Smooth muscle cell (in vitro differentiated cells): ENCODE data around the gene AGT. TPM values are rescaled to one million over a fixed set of nuclear protein-coding genes. Genes with fewer than 3 reads are reported as not detected.

Experiments used
- DNase-seq: peaks from one replicate; lab custom pipeline; 2025; ENCODE audit not compliant: unreplicated experiment; lab: John Stamatoyannopoulos, UW
- H2AFZ ChIP-seq: fragments of 200-600 bp; sonication (generic); 2 replicates; pipeline ENCODE4 v1.6.0; 2016; ENCODE audit warnings: antibody characterized with exemption, low read depth, mild to moderate bottlenecking
- H3F3A ChIP-seq: fragments of 200-600 bp; sonication (generic); 2 replicates; pipeline ENCODE4 v1.6.0; 2017; ENCODE audit warnings: antibody characterized with exemption, low read depth
- H3K27ac ChIP-seq: fragments of 200-600 bp; sonication (generic); 2 replicates; pipeline ENCODE4 v1.5.1; 2016; ENCODE audit warnings: low read depth, mild to moderate bottlenecking
- H3K27me3 ChIP-seq: fragments of 200-600 bp; sonication (generic); 2 replicates; pipeline ENCODE4 v1.6.1; 2016; ENCODE audit warnings: low read depth, mild to moderate bottlenecking
- H3K36me3 ChIP-seq: fragments of 200-600 bp; sonication (generic); 2 replicates; pipeline ENCODE4 v1.5.1; 2016; ENCODE audit warnings: low read depth
- H3K4me1 ChIP-seq: fragments of 200-600 bp; sonication (generic); 2 replicates; pipeline ENCODE4 v1.5.1; 2016; ENCODE audit warnings: low read depth
- H3K4me2 ChIP-seq: fragments of 200-600 bp; sonication (generic); 2 replicates; pipeline ENCODE4 v1.6.0; 2016; ENCODE audit warnings: mild to moderate bottlenecking
- H3K4me3 ChIP-seq: fragments of 200-600 bp; sonication (generic); 2 replicates; pipeline ENCODE4 v1.5.1; 2016; ENCODE audit warnings: mild to moderate bottlenecking
- H3K79me2 ChIP-seq: fragments of 200-600 bp; sonication (generic); 2 replicates; pipeline ENCODE4 v1.6.0; 2016; ENCODE audit warnings: low read depth, mild to moderate bottlenecking
- H3K9ac ChIP-seq: fragments of 200-600 bp; sonication (generic); 2 replicates; pipeline ENCODE4 v1.6.0; 2016; ENCODE audit warnings: low read depth
- H3K9me3 ChIP-seq: fragments of 200-600 bp; sonication (generic); replicated peaks from 2 replicates; pipeline ENCODE4 v1.5.1; 2016; ENCODE audit warnings: low read depth
- H4K20me1 ChIP-seq: fragments of 200-600 bp; sonication (generic); 2 replicates; pipeline ENCODE4 v1.6.0; 2016; ENCODE audit warnings: low read depth
- CTCF ChIP-seq: fragments of 200-600 bp; sonication (generic); IDR thresholded peaks from 2 replicates; pipeline ENCODE4 v1.5.1; 2017; ENCODE audit warnings: borderline replicate concordance, mild to moderate bottlenecking, antibody characterized with exemption; ENCODE audit not compliant: insufficient read depth, poor library complexity, severe bottlenecking
- WGBS: methylation state at CpG from one replicate; pipeline ENCODE4 v1.1.7; 2016; ENCODE audit warnings: low lambda C conversion rate; 5-methylcytosine and 5-hydroxymethylcytosine counted together
- polyA plus RNA-seq: library from polyadenylated mRNA; unstranded; fragments of >200 nt; fragmentation: Nextera tagmentation; extraction: Ambion mirVana; gene quantifications from 2 replicates; pipeline ENCODE4 v1.2.1, GENCODE V29; 2016
- total RNA-seq: library from RNA; depleted of rRNA; stranded (reverse); fragments of >200 nt; gene quantifications from 2 replicates; pipeline ENCODE4 v1.2.3, GENCODE V29; 2014

AGT gene
- total and polyA plus RNA-seq, 2 experiments from 2014 or later = 0.31 to 3.0 TPM

GRCh38 chr1:230737622-230738262 is 23.8 kb upstream of the AGT start:
- Histone ChIP-seq H3K79me2 (no peaks in the 10 kb centered on the region), H3K27me3 (no peaks in the 10 kb centered on the region), H3K36me3 (no peaks in the 10 kb centered on the region), H3K4me3 (no peak overlapping the region), H3K4me1 (no peaks in the 10 kb centered on the region), H2AFZ (no peak overlapping the region), H3F3A (no peaks in the 10 kb centered on the region), H3K4me2 (no peak overlapping the region), H3K27ac (no peak overlapping the region), H3K9me3 (no peaks in the 10 kb centered on the region), H3K9ac (no peak overlapping the region), H4K20me1 (no peaks in the 10 kb centered on the region)
- WGBS = 89% methylated on average over 3 of the region's 3 CpGs
- DNase-seq = no peak
- no peak for TF ChIP-seq CTCF

DNA sequence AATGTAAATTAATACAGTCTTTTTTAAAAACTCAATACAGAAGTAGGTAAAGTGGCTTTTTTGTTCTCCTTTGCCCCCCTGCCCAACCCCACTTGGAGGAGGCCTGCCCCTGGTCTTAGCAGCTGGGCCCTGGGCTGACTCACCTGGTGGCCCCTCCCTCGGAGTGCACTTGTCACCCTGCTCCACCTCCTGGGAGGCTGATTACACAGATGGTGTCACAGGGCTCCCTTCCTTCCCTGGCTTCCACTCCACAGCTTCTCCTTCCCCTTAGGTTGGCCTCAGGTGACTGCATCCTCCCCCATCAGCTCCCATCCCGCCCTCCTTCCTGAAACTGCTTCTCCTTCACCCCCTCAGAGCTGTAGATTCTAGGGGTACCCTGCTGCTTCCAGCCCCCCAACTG is 21.5 kb upstream of the AGT start:
- no peaks in the 10 kb centered on the region for H3K79me2 ChIP-seq
- H3K27ac ChIP-seq = no peak overlapping the region
- H3F3A ChIP-seq = no peaks in the 10 kb centered on the region
- no peak overlapping the region for H3K4me3 ChIP-seq
- WGBS = 77% methylated on average over 1 of the region's 2 CpGs
- no peak for TF ChIP-seq CTCF
- DNase-seq = no peak
- H4K20me1 ChIP-seq = no peaks in the 10 kb centered on the region
- no peak overlapping the region for H2AFZ ChIP-seq
- no peaks in the 10 kb centered on the region for H3K9me3 ChIP-seq
- H3K4me1 ChIP-seq = no peaks in the 10 kb centered on the region
- H3K4me2 ChIP-seq = no peak overlapping the region
- no peak overlapping the region for H3K9ac ChIP-seq
- no peaks in the 10 kb centered on the region for H3K36me3 ChIP-seq
- H3K27me3 ChIP-seq = no peaks in the 10 kb centered on the region

GRCh38 chr1:230730977-230731376 is 17.1 kb upstream of the AGT start:
- Histone ChIP-seq H3K4me3 (no peak overlapping the region), H3K27me3 (no peaks in the 10 kb centered on the region), H3K4me1 (no peaks in the 10 kb centered on the region), H4K20me1 (no peaks in the 10 kb centered on the region), H3F3A (no peaks in the 10 kb centered on the region), H3K27ac (no peak overlapping the region), H2AFZ (no peak overlapping the region), H3K9me3 (no peaks in the 10 kb centered on the region), H3K79me2 (no peaks in the 10 kb centered on the region), H3K9ac (no peak overlapping the region), H3K36me3 (no peaks in the 10 kb centered on the region), H3K4me2 (no peak overlapping the region)
- no peak for DNase-seq
- WGBS = 87% methylated on average over 5 of the region's 5 CpGs
- TF ChIP-seq CTCF = no peak
